ENCODE data around the gene DYSF.

DNA sequence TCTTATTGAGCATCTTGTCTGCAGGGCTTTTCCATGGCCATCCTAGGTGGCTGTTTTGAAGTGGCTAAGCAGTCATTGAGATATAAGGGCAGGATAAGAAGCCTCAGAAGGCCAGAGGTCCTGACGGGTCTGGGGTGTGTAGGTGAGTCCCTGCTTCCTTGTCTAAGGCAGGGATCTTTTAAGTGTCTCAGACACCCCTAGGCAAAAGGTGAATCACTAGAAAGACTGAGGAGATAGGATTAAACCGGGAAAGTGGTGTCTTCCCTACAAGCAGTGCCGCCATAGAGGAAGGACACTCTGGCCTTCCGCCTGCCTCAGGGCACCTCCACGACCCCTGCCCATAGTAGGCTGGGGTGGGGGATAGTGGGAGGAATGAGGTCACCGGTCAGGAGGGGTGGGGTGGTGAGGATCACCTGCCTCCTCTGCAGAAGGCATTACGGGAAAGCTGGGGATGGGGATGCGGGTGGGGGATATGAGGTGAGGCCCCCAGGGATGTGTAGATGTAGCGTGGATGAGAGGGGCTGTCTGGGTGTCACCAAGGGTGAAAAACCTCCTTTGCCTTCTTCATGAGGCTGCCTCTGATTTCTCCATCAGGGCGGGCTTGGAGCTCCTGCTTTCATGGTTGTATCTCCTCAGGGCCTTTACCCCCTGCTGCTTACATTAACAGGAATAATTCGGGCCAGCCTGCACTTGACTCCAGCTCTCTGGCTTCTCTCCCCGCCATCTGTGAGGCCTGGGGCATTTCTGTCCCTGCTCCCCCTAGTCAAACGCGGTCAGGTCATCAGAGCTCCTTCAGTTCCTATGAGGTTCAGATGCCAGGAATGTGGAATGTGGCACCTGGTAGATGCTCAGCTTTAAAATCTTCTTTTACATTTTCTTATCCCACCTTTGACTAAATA, 244.0 kb downstream of the DYSF start:
- TF ChIP-seq MXI1 (conservative IDR thresholded peaks at IDR 0.05; ENCODE audit: poor library complexity, severe bottlenecking) = no peak
- no peak for TF ChIP-seq EZH2 (IDR thresholded peaks at IDR 0.05; ENCODE audit: borderline replicate concordance, insufficient read depth, low read length, poor library complexity, severe bottlenecking)
- TF ChIP-seq CTCF (IDR thresholded peaks at IDR 0.05; ENCODE audit: poor library complexity, severe bottlenecking) = no peak
- no peak for TF ChIP-seq POLR2AphosphoS5 (IDR thresholded peaks at IDR 0.05)
- TF ChIP-seq TAF1 (IDR thresholded peaks at IDR 0.05; ENCODE audit: low read depth) = no peak
- TF ChIP-seq EP300 (conservative IDR thresholded peaks at IDR 0.05; ENCODE audit: poor library complexity, severe bottlenecking) = no peak
- TF ChIP-seq SMC3 (conservative IDR thresholded peaks at IDR 0.05; ENCODE audit: poor library complexity) = no peak
- no peak for TF ChIP-seq RAD21 (conservative IDR thresholded peaks at IDR 0.05)

All from neural cell (in vitro differentiated cells).